ENCODE data around the gene SH3BGR.

SH3BGR gene

DNA sequence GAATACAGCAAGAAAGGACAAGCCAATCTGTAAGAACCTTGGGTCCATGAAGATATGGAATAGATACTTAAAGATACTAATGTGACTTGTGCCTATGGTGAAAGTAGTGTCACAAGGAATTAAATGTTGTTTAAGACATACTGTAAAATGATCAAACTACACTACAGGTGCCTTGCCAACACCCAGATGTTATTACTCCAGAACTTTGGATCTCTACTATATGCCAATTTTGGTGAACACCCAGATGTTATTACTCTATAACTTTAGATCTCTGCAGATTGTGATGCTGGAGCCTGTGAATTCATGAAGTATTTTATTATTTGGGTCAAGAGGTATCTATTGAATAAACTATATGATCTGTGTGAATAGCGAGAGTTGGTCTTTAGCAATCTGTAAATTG lies 101.1 kb downstream of the SH3BGR start:
- DNase-seq (ENCODE audit: low read depth), result no peak

- DNase-seq (ENCODE audit: low read depth), result no peak
These were observed 101.6 kb downstream of the SH3BGR start for GRCh38 chr21:39553331-39553730.

DNA sequence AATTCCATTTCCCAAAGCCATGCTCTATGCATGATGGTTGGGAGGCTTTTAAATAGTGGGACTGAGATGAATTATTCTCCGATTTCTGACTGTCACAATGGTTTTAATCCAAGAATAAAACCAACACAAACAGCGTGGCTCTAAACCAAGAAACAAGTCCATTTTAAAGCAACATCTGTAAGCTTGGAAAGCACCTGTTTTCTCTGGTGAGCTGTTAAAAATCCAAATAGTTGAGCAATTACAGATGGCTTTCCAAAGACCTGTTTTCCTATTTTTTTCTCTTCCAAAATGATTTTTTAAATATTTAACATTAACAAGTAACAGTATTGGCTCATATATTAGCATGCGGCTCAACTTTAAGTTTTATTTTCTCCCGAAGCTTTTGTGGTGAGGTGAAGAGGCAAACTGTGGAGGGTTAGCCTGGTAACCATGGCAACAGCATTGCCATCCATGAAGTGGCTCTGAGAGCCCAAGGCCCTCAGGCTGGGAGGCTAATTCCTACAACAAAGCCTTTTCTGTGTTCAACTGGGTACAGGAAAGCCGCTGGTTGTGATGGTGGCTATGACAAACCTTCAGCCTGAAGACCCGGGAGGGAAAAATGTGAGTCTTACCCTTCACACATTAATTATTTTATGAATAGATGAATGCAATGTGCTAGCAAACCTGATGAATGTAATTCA lies 104.3 kb downstream of the SH3BGR start:
- DNase-seq (ENCODE audit: low read depth), result no peak

- DNase-seq (ENCODE audit: low read depth), result no peak
These were observed 107.7 kb downstream of the SH3BGR start for GRCh38 chr21:39559511-39559910.

- DNase-seq (ENCODE audit: low read depth), result no peak
These were observed 109.4 kb downstream of the SH3BGR start for GRCh38 chr21:39561140-39561539.

GRCh38 chr21:39562791-39563770 lies 111.3 kb downstream of the SH3BGR start:
- DNase-seq (ENCODE audit: low read depth), result no peak

DNA sequence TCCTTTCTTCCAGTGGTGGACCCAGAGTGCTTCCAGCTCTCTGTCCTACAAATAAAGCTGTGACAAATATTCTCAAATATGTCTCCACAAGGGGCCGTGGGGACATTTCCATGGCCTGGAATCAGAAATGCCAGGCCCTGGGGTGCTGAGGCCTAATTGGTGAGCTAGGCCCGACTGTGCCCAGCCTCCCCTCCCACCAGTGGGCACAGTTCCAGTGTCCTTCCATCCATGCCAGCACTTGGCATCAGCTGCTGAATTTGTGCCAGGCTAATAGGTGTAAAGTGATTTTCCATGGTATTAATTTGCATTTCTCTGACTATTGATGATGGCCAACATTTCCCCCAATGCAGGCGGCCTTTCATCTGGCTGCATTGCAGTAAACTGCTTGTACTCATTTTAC lies 112.4 kb downstream of the SH3BGR start:
- DNase-seq (ENCODE audit: low read depth), result no peak

All from CMK (cell line).